Ishikawa (cell line): ENCODE data around the gene NRM.

Experiments
- CEBPB ChIP-seq: IDR thresholded peaks from 2 replicates; pipeline ENCODE4 v1.6.1; 2012
- CREB1 ChIP-seq: IDR thresholded peaks from 2 replicates; pipeline ENCODE4 v1.6.1; 2012; ENCODE audit warnings: low read depth
- EGR1 ChIP-seq: IDR thresholded peaks from 2 replicates; pipeline ENCODE4 v1.6.1; 2012
- EP300 ChIP-seq: IDR thresholded peaks from 2 replicates; pipeline ENCODE4 v1.6.1; 2012; ENCODE audit warnings: borderline replicate concordance
- FOXM1 ChIP-seq: IDR thresholded peaks from 2 replicates; pipeline ENCODE4 v1.6.1; 2012; ENCODE audit warnings: low read depth, borderline replicate concordance
- MAX ChIP-seq: IDR thresholded peaks from 2 replicates; pipeline ENCODE4 v1.6.1; 2012
- NFIC ChIP-seq: IDR thresholded peaks from 2 replicates; pipeline ENCODE4 v1.6.1; 2012
- RAD21 ChIP-seq: IDR thresholded peaks from 2 replicates; pipeline ENCODE4 v1.6.1; 2012; ENCODE audit warnings: low read depth
- REST ChIP-seq: IDR thresholded peaks from 2 replicates; pipeline ENCODE4 v1.6.1; 2012; ENCODE audit warnings: low read depth, mild to moderate bottlenecking
- TAF1 ChIP-seq: IDR thresholded peaks from 2 replicates; pipeline ENCODE4 v1.6.1; 2012; ENCODE audit warnings: low read depth, mild to moderate bottlenecking
- TCF12 ChIP-seq: IDR thresholded peaks from 2 replicates; pipeline ENCODE4 v1.6.1; 2012; ENCODE audit warnings: low read depth
- TEAD4 ChIP-seq: IDR thresholded peaks from 2 replicates; pipeline ENCODE4 v1.6.1; 2012
- USF1 ChIP-seq: IDR thresholded peaks from 2 replicates; pipeline ENCODE4 v1.6.1; 2012
- YY1 ChIP-seq: IDR thresholded peaks from 2 replicates; pipeline ENCODE4 v1.6.1; 2012; ENCODE audit warnings: low read depth
- ZBTB7A ChIP-seq: IDR thresholded peaks from 2 replicates; pipeline ENCODE4 v1.6.1; 2012; ENCODE audit warnings: low read depth

The NRM gene

GRCh38 chr6:30716879-30717128 lies 26.0 kb upstream of the NRM start:
- TF ChIP-seq TCF12 (no peak), USF1 (no peak), CEBPB (no peak), YY1 (no peak), EP300 (no peak)

- no peak for TF ChIP-seq EP300
- no peak for TF ChIP-seq NFIC
- TF ChIP-seq TCF12 = no peak
- TF ChIP-seq CEBPB = no peak
- TF ChIP-seq CREB1 = no peak
- TF ChIP-seq RAD21 = no peak
- no peak for TF ChIP-seq MAX
- TF ChIP-seq USF1 = no peak
- TF ChIP-seq TEAD4 = no peak
- TF ChIP-seq EGR1 = no peak
- TF ChIP-seq YY1 = no peak
- no peak for TF ChIP-seq REST
- no peak for TF ChIP-seq ZBTB7A
Observed at GRCh38 chr6:30714263-30714662, 23.5 kb upstream of the NRM start.

- TF ChIP-seq TAF1 (no peak), TCF12 (no peak), YY1 (no peak), EGR1 (no peak), EP300 (no peak), REST (no peak), NFIC (no peak), FOXM1 (no peak), USF1 (no peak), ZBTB7A (no peak), CEBPB (no peak), RAD21 (no peak), TEAD4 (no peak), CREB1 (no peak), MAX (no peak)
Observed at GRCh38 chr6:30712441-30712945, 21.7 kb upstream of the NRM start.

GRCh38 chr6:30711758-30712380 lies 21.1 kb upstream of the NRM start:
- no peak for TF ChIP-seq NFIC
- TF ChIP-seq FOXM1 = no peak
- TF ChIP-seq CREB1 = no peak
- TF ChIP-seq YY1 = no peak
- TF ChIP-seq RAD21 = no peak
- TF ChIP-seq MAX = no peak

- TF ChIP-seq CREB1 (no peak), MAX (no peak), FOXM1 (no peak), TAF1 (no peak), TCF12 (no peak), ZBTB7A (no peak), USF1 (no peak), CEBPB (no peak), NFIC (no peak), RAD21 (no peak), EGR1 (no peak)
Observed at GRCh38 chr6:30709101-30709868, 18.5 kb upstream of the NRM start.
